Measurements from ENCODE around the gene PDE4B.
A peak's percentile ranks its signal among the peaks of the same experiment; 100 is the strongest.

PDE4B gene

DNA sequence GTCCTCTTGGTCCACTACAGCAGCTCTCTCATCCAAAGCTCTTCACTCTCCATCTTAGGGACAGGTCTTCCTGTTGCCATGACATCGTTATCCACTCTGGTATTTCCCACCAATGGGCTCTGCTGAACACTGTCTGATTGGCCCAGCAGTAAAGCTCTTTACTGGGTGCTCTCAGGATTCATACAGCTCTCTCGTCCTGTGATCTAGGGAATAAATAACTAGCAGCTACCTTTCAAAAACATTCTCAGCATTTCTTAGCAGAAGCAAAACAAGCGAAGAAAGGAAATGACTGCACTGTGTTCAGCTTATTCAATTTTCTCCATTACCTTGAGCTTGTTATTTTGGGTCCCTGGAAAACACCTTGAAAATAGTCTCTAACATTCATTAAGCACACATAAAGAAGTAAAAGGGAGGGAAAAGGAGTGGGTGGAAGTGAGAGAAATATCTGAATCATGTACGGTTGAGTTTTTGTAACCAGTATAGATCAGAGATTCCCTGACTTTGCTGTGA is 577.8 kb downstream of the PDE4B start:
- DNase-seq = no peak

DNA sequence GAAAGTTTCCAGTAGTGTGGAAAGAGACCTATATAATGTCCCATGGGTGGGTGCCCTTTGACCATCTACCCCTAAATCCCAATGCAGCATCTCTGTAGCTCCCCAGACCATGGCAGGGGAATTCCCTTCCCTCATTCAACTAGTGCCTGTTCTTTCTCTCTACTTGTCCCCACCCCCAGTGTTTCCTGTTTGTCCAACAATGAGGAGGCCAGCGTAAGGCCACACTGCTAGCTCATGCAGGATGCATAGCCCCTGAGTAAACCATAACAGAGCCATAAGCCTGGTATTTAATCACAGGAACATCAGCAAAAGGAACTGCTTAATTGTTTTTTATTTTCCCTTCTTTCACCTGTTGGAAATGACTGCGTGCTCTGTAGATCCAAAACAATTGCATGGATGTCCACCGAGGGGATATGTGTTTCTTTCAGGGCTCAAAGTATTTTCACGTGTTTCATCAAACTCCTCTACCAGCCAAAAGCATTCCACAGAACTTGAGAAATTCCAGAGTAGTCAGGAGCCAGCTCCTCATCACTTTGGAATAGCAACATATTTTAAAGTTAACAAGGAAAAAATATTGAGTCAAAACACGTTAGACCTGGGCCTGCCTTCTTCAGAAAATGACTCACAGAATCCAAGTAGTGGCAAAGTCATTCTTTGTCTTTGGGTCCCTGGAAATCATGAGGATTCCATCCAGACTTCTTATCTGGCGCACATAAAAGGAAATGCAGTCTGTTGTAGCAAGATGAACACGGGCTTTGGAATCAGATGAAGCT is 578.7 kb downstream of the PDE4B start:
- no peak for DNase-seq

- peak in 1 of 14 donors; percentile 54 for DNase-seq
Observed at GRCh38 chr1:66372522-66373101, 579.9 kb downstream of the PDE4B start.

DNA sequence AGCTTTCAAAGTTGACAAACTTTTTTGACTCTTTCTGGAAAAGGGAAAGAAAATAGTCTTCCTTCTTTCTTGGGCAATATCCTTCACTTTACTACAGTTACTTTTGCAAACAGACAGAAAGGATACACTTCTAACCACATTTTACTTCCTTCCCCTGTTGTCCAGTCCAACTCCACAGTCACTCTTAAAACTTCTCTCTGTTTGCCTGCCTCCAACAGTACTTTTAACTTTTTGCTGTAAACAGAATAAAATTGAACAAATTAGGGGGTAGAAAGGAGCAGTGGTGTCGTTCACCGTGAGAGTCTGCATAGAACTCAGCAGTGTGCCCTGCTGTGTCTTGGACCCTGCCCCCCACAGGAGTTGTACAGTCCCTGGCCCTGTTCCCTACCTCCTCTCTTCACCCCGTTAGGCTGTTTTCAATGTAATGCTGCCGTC is 580.5 kb downstream of the PDE4B start:
- DNase-seq = peak in 1 of 14 donors; percentile 26

GRCh38 chr1:66374148-66374547 is 581.5 kb downstream of the PDE4B start:
- no peak for DNase-seq

DNA sequence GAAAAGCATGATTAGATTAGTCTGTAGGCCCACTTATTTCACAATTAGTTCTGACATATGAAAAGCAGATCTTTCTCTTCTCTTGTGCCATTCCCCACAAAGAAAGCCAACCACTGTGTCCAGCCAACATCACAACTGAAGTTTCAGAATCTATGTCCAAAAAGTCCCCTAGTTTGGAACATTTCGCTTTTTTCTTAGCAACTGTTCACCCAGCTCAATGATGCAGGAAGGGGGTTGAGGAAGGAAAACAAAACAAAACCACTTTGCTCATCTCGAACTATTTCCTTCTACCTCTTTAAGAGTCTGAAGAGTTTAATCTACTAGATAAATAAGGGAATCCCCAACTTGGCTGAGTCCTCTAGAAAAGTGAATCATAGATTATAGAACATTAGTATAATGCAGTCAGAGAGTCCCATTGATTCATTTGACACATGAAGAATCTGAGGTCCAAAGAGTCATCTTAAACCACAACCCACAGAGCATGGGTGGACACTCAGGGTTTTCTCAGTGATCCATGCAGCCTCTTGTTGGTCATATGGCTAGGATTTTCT is 581.9 kb downstream of the PDE4B start:
- peak in 2 of 14 donors; percentile 24 to 30 for DNase-seq

DNA sequence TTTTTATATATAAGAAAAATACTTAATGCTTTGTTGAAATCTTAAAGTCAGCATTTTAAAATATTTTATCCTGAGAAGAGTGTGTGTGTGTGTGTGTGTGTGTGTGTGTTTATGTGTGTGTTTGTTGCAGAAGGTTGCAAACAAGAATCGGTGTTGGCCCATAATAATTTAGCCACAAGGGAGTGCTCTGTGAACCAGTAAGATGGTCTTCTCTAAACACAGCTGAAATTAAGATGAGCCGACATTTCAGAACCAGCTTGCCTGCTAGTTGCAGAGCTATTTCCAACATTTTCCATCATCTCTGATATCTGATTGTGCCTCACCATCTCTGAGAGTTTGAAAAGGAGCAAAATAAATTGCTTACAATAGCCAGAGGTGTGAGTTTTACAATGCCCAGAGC is 582.4 kb downstream of the PDE4B start:
- no peak for DNase-seq

DNA sequence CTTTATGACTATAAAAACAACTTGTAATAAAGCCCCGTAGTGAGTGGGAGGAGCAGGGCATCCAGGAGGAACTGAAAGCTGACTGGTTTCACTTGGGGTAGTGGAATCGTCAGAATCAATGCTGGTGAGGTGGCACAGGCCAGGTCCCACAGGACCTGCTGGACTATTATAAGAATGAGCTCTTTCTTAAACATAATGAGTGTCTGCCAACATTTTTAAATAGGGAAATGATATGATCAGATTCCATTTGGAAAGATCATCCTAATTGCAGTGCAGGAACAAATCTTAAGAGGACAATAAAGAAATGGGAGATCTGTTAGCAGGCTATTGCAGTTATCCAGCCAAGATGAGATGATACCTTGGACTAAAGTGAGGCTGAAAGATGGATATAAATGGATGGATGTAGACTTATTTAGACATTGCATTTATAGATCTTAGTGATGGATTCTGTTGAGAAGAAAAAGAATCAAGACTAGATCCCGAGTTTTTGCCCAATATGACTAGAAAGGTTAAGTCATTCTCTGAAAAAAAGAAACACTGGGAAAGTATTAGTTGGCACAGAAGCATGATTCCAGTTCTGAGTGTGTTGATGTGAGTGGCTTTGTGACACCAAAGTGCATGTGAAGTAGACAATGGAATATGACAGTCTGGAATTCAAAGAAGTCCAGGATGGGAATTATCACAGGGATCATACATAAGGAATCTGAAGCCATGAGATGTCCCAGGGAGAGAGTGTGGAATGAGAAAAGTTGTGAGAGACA is 587.9 kb downstream of the PDE4B start:
- no peak for DNase-seq

DNA sequence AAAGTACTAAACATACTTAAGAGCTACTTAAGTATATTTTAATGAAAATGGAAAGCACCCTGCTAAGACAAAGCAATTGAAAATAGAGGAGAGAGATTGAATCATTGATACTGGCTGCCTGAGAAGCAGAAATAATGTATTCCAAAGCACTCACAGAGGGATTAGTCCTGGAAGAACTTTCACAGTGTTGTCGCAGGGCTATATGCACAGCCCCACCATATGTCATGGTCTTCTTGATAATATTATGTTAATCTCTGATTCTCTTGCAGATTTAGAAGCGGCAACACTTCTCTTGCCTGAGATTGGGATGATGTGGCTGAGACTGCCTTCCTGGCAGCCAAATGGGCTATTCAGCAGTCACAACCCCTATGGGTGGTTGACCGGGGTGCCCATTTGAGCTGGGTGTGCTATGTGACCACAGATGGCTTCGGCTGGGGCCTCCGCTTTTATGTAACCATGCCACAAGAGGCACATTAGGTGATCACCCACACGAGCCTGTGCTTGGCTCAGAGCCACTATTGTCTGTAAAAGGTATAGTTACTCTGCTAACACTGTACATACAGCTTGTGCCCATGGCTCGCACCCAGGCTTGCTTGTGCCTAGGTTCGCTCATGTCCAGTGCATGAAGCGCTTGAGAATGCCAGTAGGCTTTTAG is 589.1 kb downstream of the PDE4B start:
- no peak for DNase-seq

DNA sequence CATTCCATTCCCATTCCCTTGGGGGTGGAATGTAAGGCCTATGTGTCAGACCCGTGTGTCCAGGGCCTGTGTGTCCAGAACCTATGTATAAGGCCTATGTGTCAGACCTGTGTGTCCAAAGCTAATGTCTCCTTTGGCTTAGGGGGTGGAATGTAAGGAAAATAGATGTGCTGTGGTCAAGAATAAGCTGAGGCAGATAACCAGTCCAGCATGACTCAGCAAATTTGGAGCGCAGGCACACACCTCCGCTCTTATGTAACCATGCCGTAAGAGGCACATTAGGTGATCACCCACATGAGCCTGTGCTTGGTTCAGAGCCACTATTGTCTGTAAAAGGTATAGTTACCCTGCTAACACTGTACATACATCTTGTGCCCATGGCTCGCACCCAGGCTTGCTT is 590.5 kb downstream of the PDE4B start:
- DNase-seq = no peak

DNA sequence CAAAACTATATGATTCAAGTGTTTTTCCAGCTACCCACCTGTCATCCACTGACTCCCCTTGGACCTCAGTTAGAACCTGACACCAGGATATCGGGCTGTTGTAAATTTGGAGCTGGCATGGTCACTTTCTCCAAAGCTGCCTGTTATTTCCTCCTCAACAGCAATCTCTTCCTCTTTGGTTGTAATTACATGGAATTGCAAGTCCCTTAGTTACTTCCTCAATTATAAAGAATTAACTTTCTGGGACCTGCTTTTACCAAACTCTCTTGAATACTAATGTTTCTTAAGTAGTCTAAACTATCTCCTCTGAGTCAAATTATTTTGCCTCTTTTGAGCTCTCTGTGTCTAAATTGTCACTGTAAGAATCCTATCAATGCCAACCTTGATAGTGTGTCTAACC is 590.9 kb downstream of the PDE4B start:
- no peak for DNase-seq

DNA sequence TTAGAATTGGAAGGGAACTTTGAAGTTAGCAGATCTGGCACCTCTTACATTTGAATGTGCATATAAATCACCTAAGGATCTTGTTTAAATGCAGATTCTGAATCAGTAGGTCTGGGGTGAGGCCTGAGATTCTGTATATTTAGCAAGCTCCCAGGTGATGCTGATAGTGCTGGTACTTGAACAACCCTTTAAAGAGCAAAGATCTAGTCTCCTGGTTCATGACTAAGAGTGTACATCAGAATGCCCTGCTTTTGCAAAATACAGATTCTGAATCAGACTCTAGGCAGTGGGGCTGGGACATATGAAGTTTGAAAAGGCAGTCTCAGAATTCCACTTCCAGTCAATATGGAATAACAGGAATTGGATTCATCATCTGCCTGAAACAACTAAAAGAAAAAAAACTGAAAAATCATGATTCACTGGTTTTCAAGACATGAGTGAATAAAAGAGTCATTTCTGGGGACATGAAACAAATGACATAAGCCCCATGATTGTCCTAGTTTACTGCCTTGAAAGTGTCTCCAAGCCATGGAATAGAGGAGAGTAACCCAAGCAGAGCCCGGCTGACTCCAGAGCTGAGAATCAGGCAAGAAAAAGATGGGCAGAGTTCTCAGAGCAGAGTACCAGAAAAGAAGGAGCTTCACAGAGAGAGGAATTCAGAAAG is 591.7 kb downstream of the PDE4B start:
- DNase-seq = no peak

- DNase-seq = no peak
Observed at GRCh38 chr1:66386712-66387111, 594.0 kb downstream of the PDE4B start.

DNA sequence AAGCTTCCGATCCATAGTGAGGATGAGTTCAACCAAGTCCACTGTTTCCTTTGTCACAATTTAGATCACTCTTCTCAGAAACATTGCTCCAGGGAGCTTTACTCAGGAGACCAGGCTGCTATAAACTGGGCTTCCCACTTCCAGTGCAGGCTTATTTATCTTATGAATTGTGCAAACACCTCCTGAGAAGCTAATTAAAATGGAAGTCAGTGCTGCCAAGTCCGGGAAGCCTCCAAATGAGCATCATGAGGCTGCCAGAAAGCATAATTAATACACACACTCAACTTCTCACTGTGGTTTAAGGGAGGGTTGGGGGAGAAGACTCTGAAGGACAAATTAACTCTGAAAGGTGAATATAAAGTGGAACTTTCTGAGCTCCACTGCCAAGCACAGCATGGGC is 596.2 kb downstream of the PDE4B start:
- peak in 5 of 14 donors; percentile 22 to 55 (median 29) for DNase-seq

- no peak for DNase-seq
Observed at GRCh38 chr1:66393586-66394287, 601.0 kb downstream of the PDE4B start.

DNA sequence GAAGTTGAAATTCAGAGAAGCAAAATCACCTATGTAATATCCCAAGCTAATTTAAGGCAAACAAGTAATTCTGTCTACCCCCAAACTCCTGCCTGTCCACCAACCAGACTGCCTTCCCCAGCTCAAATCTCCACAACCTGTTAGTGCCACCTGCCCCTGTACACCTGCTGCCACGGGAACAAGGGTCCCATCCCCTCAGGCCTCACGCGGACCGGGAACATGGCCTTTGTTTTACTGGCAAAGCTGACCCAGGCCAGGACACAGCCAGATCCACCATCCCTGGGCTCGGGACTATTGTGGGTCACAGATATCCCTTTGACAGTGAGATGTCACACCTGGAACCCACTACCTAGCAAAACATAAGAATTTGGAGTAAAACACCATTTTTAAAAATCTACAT is 601.9 kb downstream of the PDE4B start:
- DNase-seq = no peak

- DNase-seq = no peak
Observed at GRCh38 chr1:66395202-66396061, 602.7 kb downstream of the PDE4B start.

GRCh38 chr1:66396212-66396890 is 603.7 kb downstream of the PDE4B start:
- DNase-seq = no peak

- DNase-seq = no peak
Observed at GRCh38 chr1:66397192-66397591, 604.5 kb downstream of the PDE4B start.

Data from C1 segment of cervical spinal cord (tissue), 14 donors.